PC-9 (cell line): ENCODE data around the gene GPATCH2L. TPM values are rescaled to one million over a fixed set of nuclear protein-coding genes. Genes with fewer than 3 reads are reported as not detected.

Experiments
- BruUV-seq: library from RNA; stranded (reverse); fragments of 400-500 nt; replicated peaks from 2 replicates; lab custom pipeline; 2021; lab: Mats Ljungman, UMichigan
- CTCF ChIA-PET: fragments of 300-600 bp; sonication (Branson Sonifier 250); formaldehyde crosslinking; loops from one replicate; lab custom pipeline; 2022; ENCODE audit warnings: antibody characterized with exemption; lab: Charles Lee
- POLR2A ChIA-PET: fragments of 300-600 bp; sonication (Branson Sonifier 250); formaldehyde crosslinking; loops from one replicate; lab custom pipeline; 2022; ENCODE audit warnings: antibody characterized with exemption; ENCODE audit not compliant: unreplicated experiment; lab: Charles Lee
- DNase-seq, 2 experiments: peaks; one replicate each; pipeline versions ENCODE4 v3.0.0 to v3.0.0-alpha.2; 2015 to 2022; ENCODE audit warnings: mixed read lengths in 1 of 2
- H2AFZ ChIP-seq: fragments of 200-600 bp; sonication (generic); 2 replicates; pipeline ENCODE4 v1.8.1; 2017; ENCODE audit warnings: antibody characterized with exemption
- H3F3A ChIP-seq: fragments of 200-600 bp; sonication (generic); 2 replicates; pipeline ENCODE4 v1.8.1; 2017; ENCODE audit warnings: antibody characterized with exemption, mild to moderate bottlenecking, low read depth; ENCODE audit not compliant: insufficient read depth
- H3K27ac ChIP-seq: fragments of 200-600 bp; sonication (generic); 2 replicates; pipeline ENCODE4 v1.6.1; 2016; ENCODE audit warnings: mixed run types
- H3K27me3 ChIP-seq: fragments of 200-600 bp; sonication (generic); 2 replicates; pipeline ENCODE4 v1.6.1; 2016; ENCODE audit warnings: low read depth, mixed run types; ENCODE audit not compliant: insufficient read depth
- H3K36me3 ChIP-seq: fragments of 200-600 bp; sonication (generic); 2 replicates; pipeline ENCODE4 v1.6.1; 2016; ENCODE audit warnings: low read depth, mixed run types
- H3K4me1 ChIP-seq: fragments of 200-600 bp; sonication (generic); replicated peaks from 2 replicates; pipeline ENCODE4 v1.6.1; 2016; ENCODE audit warnings: mixed run types; ENCODE audit not compliant: insufficient read depth
- H3K4me2 ChIP-seq: fragments of 200-600 bp; sonication (generic); 2 replicates; pipeline ENCODE4 v1.6.1; 2017; ENCODE audit warnings: mixed run types
- H3K4me3 ChIP-seq: fragments of 200-600 bp; sonication (generic); 2 replicates; pipeline ENCODE4 v1.6.1; 2016; ENCODE audit warnings: mixed run types
- H3K79me2 ChIP-seq: fragments of 200-600 bp; sonication (generic); 2 replicates; pipeline ENCODE4 v1.6.1; 2017; ENCODE audit warnings: low read depth, mixed run types
- H3K9me2 ChIP-seq: fragments of 200-600 bp; sonication (generic); 2 replicates; pipeline ENCODE4 v1.8.1; 2017; ENCODE audit warnings: mild to moderate bottlenecking; ENCODE audit not compliant: insufficient read depth
- H3K9me3 ChIP-seq: fragments of 200-600 bp; sonication (generic); 2 replicates; pipeline ENCODE4 v1.8.1; 2016; ENCODE audit warnings: low read depth; ENCODE audit not compliant: insufficient read depth
- H4K20me1 ChIP-seq: fragments of 200-600 bp; sonication (generic); 2 replicates; pipeline ENCODE4 v1.8.1; 2017; ENCODE audit not compliant: insufficient read depth
- CTCF ChIP-seq: fragments of 200-600 bp; sonication (generic); conservative IDR thresholded peaks from 2 replicates; pipeline ENCODE4 v1.6.1; 2017; ENCODE audit warnings: mixed run types, antibody characterized with exemption, mild to moderate bottlenecking, moderate library complexity
- EZH2 ChIP-seq: fragments of 200-600 bp; sonication (generic); IDR thresholded peaks from 2 replicates; pipeline ENCODE4 v1.8.0; 2017; ENCODE audit warnings: antibody characterized with exemption, low read depth
- intact Hi-C: fragments of 100-400 bp; cut with micrococcal nuclease; formaldehyde crosslinking; loops from one replicate; pipeline ENCODE4 v1.10.0; 2022; ENCODE audit not compliant: unreplicated experiment
- total RNA-seq: library from RNA; stranded (reverse); gene quantifications from 2 replicates; pipeline ENCODE4 v1.2.3, GENCODE V29; 2021

GPATCH2L gene
- total RNA-seq, 1 experiment from 2014 or later, result 124 TPM

- no peaks in the 10 kb centered on the region for H3K9me2 ChIP-seq
- no peaks in the 10 kb centered on the region for H3F3A ChIP-seq
- ChIA-PET POLR2A (no interaction called here), CTCF (no interaction called here)
- H3K79me2 ChIP-seq, result no peaks in the 10 kb centered on the region
- peaks cover 95% of the 10 kb centered on the region for H3K27me3 ChIP-seq
- no peak for DNase-seq
- no peaks in the 10 kb centered on the region for H3K4me1 ChIP-seq
- H3K27ac ChIP-seq, result no peak overlapping the region
- no peak overlapping the region for H3K4me3 ChIP-seq
- TF ChIP-seq CTCF (no peak), EZH2 (no peak)
- BruUV-seq, result no TSS peak
- no peaks in the 10 kb centered on the region for H3K36me3 ChIP-seq
- no peak overlapping the region for H3K4me2 ChIP-seq
- H4K20me1 ChIP-seq, result peaks cover 4% of the 10 kb centered on the region; the same call in 1 of the 2 replicates
- H3K9me3 ChIP-seq, result no peaks in the 10 kb centered on the region
- no peak overlapping the region for H2AFZ ChIP-seq
- intact Hi-C loops, result no loop called here
These were observed 15.1 kb upstream of the GPATCH2L start for GRCh38 chr14:76136476-76137110.

GRCh38 chr14:76138119-76138757, 13.5 kb upstream of the GPATCH2L start:
- intact Hi-C loops, result no loop called here
- H3K9me2 ChIP-seq, result no peaks in the 10 kb centered on the region
- ChIA-PET CTCF (no interaction called here), POLR2A (no interaction called here)
- H3F3A ChIP-seq, result no peaks in the 10 kb centered on the region
- H4K20me1 ChIP-seq, result peaks cover 2% of the 10 kb centered on the region; the same call in 1 of the 2 replicates
- H3K4me1 ChIP-seq, result no peaks in the 10 kb centered on the region
- H3K9me3 ChIP-seq, result peaks cover 5% of the 10 kb centered on the region
- H3K27ac ChIP-seq, result no peak overlapping the region
- DNase-seq, result no peak
- TF ChIP-seq EZH2, result no peak
- no peak for TF ChIP-seq CTCF
- H3K27me3 ChIP-seq, result peaks cover 95% of the 10 kb centered on the region
- no TSS peak for BruUV-seq
- H3K4me2 ChIP-seq, result no peak overlapping the region
- H2AFZ ChIP-seq, result no peak overlapping the region
- H3K36me3 ChIP-seq, result no peaks in the 10 kb centered on the region
- no peaks in the 10 kb centered on the region for H3K79me2 ChIP-seq
- H3K4me3 ChIP-seq, result no peak overlapping the region

- Histone ChIP-seq H3K36me3 (no peaks in the 10 kb centered on the region; the same call in 1 of the 2 replicates), H3K9me3 (peaks cover 10% of the 10 kb centered on the region), H3K9me2 (no peaks in the 10 kb centered on the region), H4K20me1 (no peaks in the 10 kb centered on the region), H3K27me3 (peaks cover 95% of the 10 kb centered on the region), H3K79me2 (no peaks in the 10 kb centered on the region), H3K27ac (no peak overlapping the region), H3K4me1 (no peaks in the 10 kb centered on the region), H2AFZ (no peak overlapping the region), H3K4me3 (no peak overlapping the region), H3F3A (no peaks in the 10 kb centered on the region), H3K4me2 (no peak overlapping the region)
- BruUV-seq, result no TSS peak
- POLR2A ChIA-PET, result no interaction called here
- CTCF ChIA-PET, result no interaction called here
- intact Hi-C loops, result no loop called here
- no peak for TF ChIP-seq EZH2
- no peak for TF ChIP-seq CTCF
- DNase-seq, result no peak
These were observed 12.7 kb upstream of the GPATCH2L start for GRCh38 chr14:76138758-76139723.
